ENCODE measurements around the gene WDR1. TPM values are rescaled to one million over a fixed set of nuclear protein-coding genes. Genes with fewer than 3 reads are reported as not detected.

WDR1 gene
- total and polyA plus RNA-seq, 2 of the 13 experiments (the other 11 are each of a cell fraction or from before 2014, with no cell fraction given): 106 to 198 TPM

DNA sequence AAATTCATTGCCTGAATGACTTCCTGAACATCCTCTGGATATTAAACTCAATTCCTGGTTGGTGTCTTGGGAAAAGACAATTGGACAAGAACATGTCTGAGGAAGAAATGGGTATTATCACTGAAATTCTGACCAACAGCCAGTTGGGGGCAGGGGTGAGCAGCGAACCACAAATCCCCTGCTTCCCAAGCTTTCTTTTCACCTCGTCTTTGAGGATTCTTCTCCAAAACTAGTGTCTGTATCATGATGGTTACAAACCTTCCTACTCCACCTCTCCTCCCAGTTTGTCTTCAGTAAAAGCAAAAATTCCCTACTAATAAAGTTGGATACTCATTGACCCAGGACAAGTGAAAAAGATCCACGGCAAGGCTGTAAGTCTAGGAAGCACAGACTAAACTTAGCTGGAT, 48.3 kb upstream of the WDR1 start:
- in situ Hi-C loops (cut with HindIII; ENCODE audit: extremely low pct_ligation_motif_present, low pct_unique_long_range_greater_than_20kb) (loop anchor here (5.0 to 25.0 kb wide), 2 partner anchors 237 to 1247 kb away; no protein-coding TSS in a partner anchor), intact Hi-C loops (cut with micrococcal nuclease; ENCODE audit: unreplicated experiment) (loop anchor here (1.0 to 10.0 kb wide), 2 partner anchors 160 to 238 kb away; no protein-coding TSS in a partner anchor)
- Histone ChIP-seq H3K9ac (ENCODE audit: insufficient read depth, low read depth, low read length) (no peak overlapping the region), H3K27ac (ENCODE audit: extremely low read length, insufficient read depth, low read length) (no peak overlapping the region), H3K4me1 (ENCODE audit: insufficient read depth, low read length) (peaks cover 14% of the 10 kb centered on the region), H3K36me3 (replicated peaks in 1 of 2; ENCODE audit: control insufficient read depth in 1 of 2, insufficient read depth in 2 of 2, low read length in 2 of 2) (no peaks in the 10 kb centered on the region), H3K4me3 (replicated peaks in 1 of 3; ENCODE audit: insufficient read depth in 1 of 3, low read depth in 2 of 3, low read length in 3 of 3) (no peak overlapping the region), H3K79me2 (ENCODE audit: insufficient read depth, low read length) (no peaks in the 10 kb centered on the region), H4K20me1 (ENCODE audit: insufficient read depth, low read length) (no peaks in the 10 kb centered on the region), H3K9me3 (ENCODE audit: low read length) (no peaks in the 10 kb centered on the region), H3K4me2 (ENCODE audit: low read depth, low read length) (no peak overlapping the region), H2AFZ (ENCODE audit: low read length) (no peak overlapping the region), H3K27me3 (ENCODE audit: control insufficient read depth in 1 of 2, insufficient read depth in 2 of 2, low read length in 2 of 2) (no peaks in the 10 kb centered on the region)
- POLR2A ChIA-PET: no interaction called here
- CTCF ChIA-PET (ENCODE audit: low intra/inter-chr PET ratio, low total read pairs): interaction anchor here (1.1 to 1.4 kb wide), 2 partner anchors 239 to 385 kb away, joined by 4 to 5 read pairs; no protein-coding TSS in a partner anchor
- no TSS peak for BruUV-seq (replicated peaks)
- FAIRE-seq (peak; percentile 48), ATAC-seq (peak; percentile 29; the same call in 1 of the 3 replicates), DNase-seq (ENCODE audit: low spot score) (peak; percentile 14)
- whole genome bisulfite sequencing (ENCODE audit: low lambda C conversion rate): 21% methylated on average over 3 of the region's 3 CpGs
- peak; percentile 50; the same call in 1 of the 2 replicates for TF ChIP-seq SMC3 (IDR thresholded peaks at IDR 0.05; ENCODE audit: low read length)
- TF ChIP-seq SRY (CRISPR knock-in tag; IDR thresholded peaks at IDR 0.05): no peak
- TF ChIP-seq STAG1 (CRISPR knock-in tag; IDR thresholded peaks at IDR 0.05): peak; percentile 69
- no peak for TF ChIP-seq ZNF746 (CRISPR knock-in tag; IDR thresholded peaks at IDR 0.05)
- no peak for TF ChIP-seq YEATS2 (CRISPR knock-in tag; IDR thresholded peaks at IDR 0.05; ENCODE audit: borderline replicate concordance)
- TF ChIP-seq, protein P1, sequence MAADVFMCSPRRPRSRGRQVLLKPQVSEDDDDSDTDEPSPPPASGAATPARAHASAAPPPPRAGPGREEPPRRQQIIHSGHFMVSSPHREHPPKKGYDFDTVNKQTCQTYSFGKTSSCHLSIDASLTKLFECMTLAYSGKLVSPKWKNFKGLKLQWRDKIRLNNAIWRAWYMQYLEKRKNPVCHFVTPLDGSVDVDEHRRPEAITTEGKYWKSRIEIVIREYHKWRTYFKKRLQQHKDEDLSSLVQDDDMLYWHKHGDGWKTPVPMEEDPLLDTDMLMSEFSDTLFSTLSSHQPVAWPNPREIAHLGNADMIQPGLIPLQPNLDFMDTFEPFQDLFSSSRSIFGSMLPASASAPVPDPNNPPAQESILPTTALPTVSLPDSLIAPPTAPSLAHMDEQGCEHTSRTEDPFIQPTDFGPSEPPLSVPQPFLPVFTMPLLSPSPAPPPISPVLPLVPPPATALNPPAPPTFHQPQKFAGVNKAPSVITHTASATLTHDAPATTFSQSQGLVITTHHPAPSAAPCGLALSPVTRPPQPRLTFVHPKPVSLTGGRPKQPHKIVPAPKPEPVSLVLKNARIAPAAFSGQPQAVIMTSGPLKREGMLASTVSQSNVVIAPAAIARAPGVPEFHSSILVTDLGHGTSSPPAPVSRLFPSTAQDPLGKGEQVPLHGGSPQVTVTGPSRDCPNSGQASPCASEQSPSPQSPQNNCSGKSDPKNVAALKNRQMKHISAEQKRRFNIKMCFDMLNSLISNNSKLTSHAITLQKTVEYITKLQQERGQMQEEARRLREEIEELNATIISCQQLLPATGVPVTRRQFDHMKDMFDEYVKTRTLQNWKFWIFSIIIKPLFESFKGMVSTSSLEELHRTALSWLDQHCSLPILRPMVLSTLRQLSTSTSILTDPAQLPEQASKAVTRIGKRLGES (CRISPR knock-in tag; IDR thresholded peaks at IDR 0.05; ENCODE audit: borderline replicate concordance): no peak
- TF ChIP-seq NFATC3 (CRISPR knock-in tag; IDR thresholded peaks at IDR 0.05): no peak
- no peak for TF ChIP-seq CENPT (CRISPR knock-in tag; IDR thresholded peaks at IDR 0.05; ENCODE audit: low read depth)
- no peak for TF ChIP-seq ZFX (CRISPR knock-in tag; IDR thresholded peaks at IDR 0.05; ENCODE audit: low read depth)
- 0 out of 2 replicates have a peak, but pooled peaks have one; percentile 18 for TF ChIP-seq ZNF629 (CRISPR knock-in tag; conservative IDR thresholded peaks at IDR 0.05)
- TF ChIP-seq, protein P2, sequence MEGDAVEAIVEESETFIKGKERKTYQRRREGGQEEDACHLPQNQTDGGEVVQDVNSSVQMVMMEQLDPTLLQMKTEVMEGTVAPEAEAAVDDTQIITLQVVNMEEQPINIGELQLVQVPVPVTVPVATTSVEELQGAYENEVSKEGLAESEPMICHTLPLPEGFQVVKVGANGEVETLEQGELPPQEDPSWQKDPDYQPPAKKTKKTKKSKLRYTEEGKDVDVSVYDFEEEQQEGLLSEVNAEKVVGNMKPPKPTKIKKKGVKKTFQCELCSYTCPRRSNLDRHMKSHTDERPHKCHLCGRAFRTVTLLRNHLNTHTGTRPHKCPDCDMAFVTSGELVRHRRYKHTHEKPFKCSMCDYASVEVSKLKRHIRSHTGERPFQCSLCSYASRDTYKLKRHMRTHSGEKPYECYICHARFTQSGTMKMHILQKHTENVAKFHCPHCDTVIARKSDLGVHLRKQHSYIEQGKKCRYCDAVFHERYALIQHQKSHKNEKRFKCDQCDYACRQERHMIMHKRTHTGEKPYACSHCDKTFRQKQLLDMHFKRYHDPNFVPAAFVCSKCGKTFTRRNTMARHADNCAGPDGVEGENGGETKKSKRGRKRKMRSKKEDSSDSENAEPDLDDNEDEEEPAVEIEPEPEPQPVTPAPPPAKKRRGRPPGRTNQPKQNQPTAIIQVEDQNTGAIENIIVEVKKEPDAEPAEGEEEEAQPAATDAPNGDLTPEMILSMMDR (CRISPR knock-in tag; IDR thresholded peaks at IDR 0.05): peak; percentile 68
- TF ChIP-seq, protein P3, sequence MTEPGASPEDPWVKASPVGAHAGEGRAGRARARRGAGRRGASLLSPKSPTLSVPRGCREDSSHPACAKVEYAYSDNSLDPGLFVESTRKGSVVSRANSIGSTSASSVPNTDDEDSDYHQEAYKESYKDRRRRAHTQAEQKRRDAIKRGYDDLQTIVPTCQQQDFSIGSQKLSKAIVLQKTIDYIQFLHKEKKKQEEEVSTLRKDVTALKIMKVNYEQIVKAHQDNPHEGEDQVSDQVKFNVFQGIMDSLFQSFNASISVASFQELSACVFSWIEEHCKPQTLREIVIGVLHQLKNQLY (CRISPR knock-in tag; IDR thresholded peaks at IDR 0.05): no peak
- no peak for TF ChIP-seq ZNF333 (CRISPR knock-in tag; IDR thresholded peaks at IDR 0.05; ENCODE audit: borderline replicate concordance)
- no peak for TF ChIP-seq SMYD3 (CRISPR knock-in tag; IDR thresholded peaks at IDR 0.05)
